ENCODE measurements around the gene ST6GALNAC5.
"Not testable (repeated sequence)": the region's sequence is repeated elsewhere in the genome, so short reads cannot be mapped to it uniquely, and the experiment has no call there.

Gene ST6GALNAC5

GRCh38 chr1:76955652-76956051 is 88.4 kb downstream of the ST6GALNAC5 start:
- no peak overlapping the region for H3K27ac ChIP-seq (ENCODE audit: low read length)
- H3K27me3 ChIP-seq (ENCODE audit: control insufficient read depth, insufficient read depth, low read length): no peaks in the 10 kb centered on the region
- H3K4me3 ChIP-seq (ENCODE audit: low read length): no peak overlapping the region
- H3K4me1 ChIP-seq (ENCODE audit: control insufficient read depth, insufficient read depth, low read length): no peaks in the 10 kb centered on the region
- no peaks in the 10 kb centered on the region for H3K9me3 ChIP-seq (ENCODE audit: control insufficient read depth, insufficient read depth, low read length)
- DNase-seq (ENCODE audit: low read depth, low spot score): no peak
- H3K36me3 ChIP-seq (ENCODE audit: control insufficient read depth, insufficient read depth, low read length): no peaks in the 10 kb centered on the region

- no peaks in the 10 kb centered on the region for H3K27me3 ChIP-seq (ENCODE audit: control insufficient read depth, insufficient read depth, low read length)
- no peaks in the 10 kb centered on the region for H3K4me1 ChIP-seq (ENCODE audit: control insufficient read depth, insufficient read depth, low read length)
- H3K27ac ChIP-seq (ENCODE audit: low read length): no peak overlapping the region
- WGBS (ENCODE audit: insufficient coverage, insufficient read length): no CpG with 5 or more reads among the region's 8 CpGs
- no peaks in the 10 kb centered on the region for H3K36me3 ChIP-seq (ENCODE audit: control insufficient read depth, insufficient read depth, low read length)
- no peaks in the 10 kb centered on the region for H3K9me3 ChIP-seq (ENCODE audit: control insufficient read depth, insufficient read depth, low read length)
- no peak overlapping the region for H3K4me3 ChIP-seq (ENCODE audit: low read length)
- DNase-seq (ENCODE audit: low read depth, low spot score): no peak
These were observed 90.7 kb downstream of the ST6GALNAC5 start for GRCh38 chr1:76957961-76958360.

- Histone ChIP-seq H3K27me3 (ENCODE audit: control insufficient read depth, insufficient read depth, low read length) (no peaks in the 10 kb centered on the region), H3K9me3 (ENCODE audit: control insufficient read depth, insufficient read depth, low read length) (no peaks in the 10 kb centered on the region), H3K4me1 (ENCODE audit: control insufficient read depth, insufficient read depth, low read length) (no peaks in the 10 kb centered on the region), H3K4me3 (ENCODE audit: low read length) (no peak overlapping the region), H3K36me3 (ENCODE audit: control insufficient read depth, insufficient read depth, low read length) (no peaks in the 10 kb centered on the region), H3K27ac (ENCODE audit: low read length) (no peak overlapping the region)
- no peak for DNase-seq (ENCODE audit: low read depth, low spot score)
- WGBS (ENCODE audit: insufficient coverage, insufficient read length): no CpG with 5 or more reads among the region's 4 CpGs
These were observed 91.5 kb downstream of the ST6GALNAC5 start for GRCh38 chr1:76958828-76959227.

- no peaks in the 10 kb centered on the region for H3K36me3 ChIP-seq (ENCODE audit: control insufficient read depth, insufficient read depth, low read length)
- H3K27ac ChIP-seq (ENCODE audit: low read length): no peak overlapping the region
- H3K4me1 ChIP-seq (ENCODE audit: control insufficient read depth, insufficient read depth, low read length): no peaks in the 10 kb centered on the region
- DNase-seq (ENCODE audit: low read depth, low spot score): no peak
- H3K4me3 ChIP-seq (ENCODE audit: low read length): no peak overlapping the region
- no peaks in the 10 kb centered on the region for H3K9me3 ChIP-seq (ENCODE audit: control insufficient read depth, insufficient read depth, low read length)
- no CpG with 5 or more reads among the region's 4 CpGs for WGBS (ENCODE audit: insufficient coverage, insufficient read length)
- H3K27me3 ChIP-seq (ENCODE audit: control insufficient read depth, insufficient read depth, low read length): no peaks in the 10 kb centered on the region
These were observed 92.3 kb downstream of the ST6GALNAC5 start for GRCh38 chr1:76959556-76959955.

GRCh38 chr1:76961181-76961819 is 94.0 kb downstream of the ST6GALNAC5 start:
- WGBS (ENCODE audit: insufficient coverage, insufficient read length): no CpG with 5 or more reads among the region's 6 CpGs
- H3K36me3 ChIP-seq (ENCODE audit: control insufficient read depth, insufficient read depth, low read length): no peaks in the 10 kb centered on the region
- DNase-seq (ENCODE audit: low read depth, low spot score): no peak
- no peaks in the 10 kb centered on the region for H3K9me3 ChIP-seq (ENCODE audit: control insufficient read depth, insufficient read depth, low read length)
- H3K4me3 ChIP-seq (ENCODE audit: low read length): no peak overlapping the region
- H3K27ac ChIP-seq (ENCODE audit: low read length): no peak overlapping the region
- H3K4me1 ChIP-seq (ENCODE audit: control insufficient read depth, insufficient read depth, low read length): no peaks in the 10 kb centered on the region
- no peaks in the 10 kb centered on the region for H3K27me3 ChIP-seq (ENCODE audit: control insufficient read depth, insufficient read depth, low read length)

- no peak overlapping the region for H3K27ac ChIP-seq (ENCODE audit: low read length)
- H3K4me1 ChIP-seq (ENCODE audit: control insufficient read depth, insufficient read depth, low read length): no peaks in the 10 kb centered on the region
- no peak for DNase-seq (ENCODE audit: low read depth, low spot score)
- no peaks in the 10 kb centered on the region for H3K36me3 ChIP-seq (ENCODE audit: control insufficient read depth, insufficient read depth, low read length)
- H3K27me3 ChIP-seq (ENCODE audit: control insufficient read depth, insufficient read depth, low read length): no peaks in the 10 kb centered on the region
- no peak overlapping the region for H3K4me3 ChIP-seq (ENCODE audit: low read length)
- H3K9me3 ChIP-seq (ENCODE audit: control insufficient read depth, insufficient read depth, low read length): no peaks in the 10 kb centered on the region
These were observed 94.5 kb downstream of the ST6GALNAC5 start for GRCh38 chr1:76961820-76962207.

- H3K4me1 ChIP-seq (ENCODE audit: control insufficient read depth, insufficient read depth, low read length); H3K27me3 ChIP-seq (ENCODE audit: control insufficient read depth, insufficient read depth, low read length); H3K36me3 ChIP-seq (ENCODE audit: control insufficient read depth, insufficient read depth, low read length); H3K27ac ChIP-seq (ENCODE audit: low read length); H3K9me3 ChIP-seq (ENCODE audit: control insufficient read depth, insufficient read depth, low read length); H3K4me3 ChIP-seq (ENCODE audit: low read length): not testable (repeated sequence)
- DNase-seq (ENCODE audit: low read depth, low spot score): peak; percentile 9
- WGBS (ENCODE audit: insufficient coverage, insufficient read length): no CpG with 5 or more reads among the region's 3 CpGs
These were observed 114.0 kb downstream of the ST6GALNAC5 start for GRCh38 chr1:76981267-76981666.

- Histone ChIP-seq H3K36me3 (ENCODE audit: control insufficient read depth, insufficient read depth, low read length) (no peaks in the 10 kb centered on the region), H3K4me3 (ENCODE audit: low read length) (no peak overlapping the region), H3K27ac (ENCODE audit: low read length) (no peak overlapping the region), H3K4me1 (ENCODE audit: control insufficient read depth, insufficient read depth, low read length) (no peaks in the 10 kb centered on the region), H3K27me3 (ENCODE audit: control insufficient read depth, insufficient read depth, low read length) (no peaks in the 10 kb centered on the region), H3K9me3 (ENCODE audit: control insufficient read depth, insufficient read depth, low read length) (no peaks in the 10 kb centered on the region)
- no peak for DNase-seq (ENCODE audit: low read depth, low spot score)
- whole genome bisulfite sequencing (ENCODE audit: insufficient coverage, insufficient read length): no CpG with 5 or more reads among the region's 2 CpGs
These were observed 122.7 kb downstream of the ST6GALNAC5 start for GRCh38 chr1:76989976-76990375.

GRCh38 chr1:76993036-76993435 is 125.8 kb downstream of the ST6GALNAC5 start:
- no peak for DNase-seq (ENCODE audit: low read depth, low spot score)
- Histone ChIP-seq H3K4me1 (ENCODE audit: control insufficient read depth, insufficient read depth, low read length) (no peaks in the 10 kb centered on the region), H3K4me3 (ENCODE audit: low read length) (no peak overlapping the region), H3K9me3 (ENCODE audit: control insufficient read depth, insufficient read depth, low read length) (no peaks in the 10 kb centered on the region), H3K27ac (ENCODE audit: low read length) (no peak overlapping the region), H3K27me3 (ENCODE audit: control insufficient read depth, insufficient read depth, low read length) (no peaks in the 10 kb centered on the region), H3K36me3 (ENCODE audit: control insufficient read depth, insufficient read depth, low read length) (no peaks in the 10 kb centered on the region)
- no CpG with 5 or more reads among the region's 1 CpG for WGBS (ENCODE audit: insufficient coverage, insufficient read length)

GRCh38 chr1:76998582-76999223 is 131.4 kb downstream of the ST6GALNAC5 start:
- no peaks in the 10 kb centered on the region for H3K9me3 ChIP-seq (ENCODE audit: control insufficient read depth, insufficient read depth, low read length)
- no peaks in the 10 kb centered on the region for H3K36me3 ChIP-seq (ENCODE audit: control insufficient read depth, insufficient read depth, low read length)
- no peaks in the 10 kb centered on the region for H3K27me3 ChIP-seq (ENCODE audit: control insufficient read depth, insufficient read depth, low read length)
- no peaks in the 10 kb centered on the region for H3K4me1 ChIP-seq (ENCODE audit: control insufficient read depth, insufficient read depth, low read length)
- no peak overlapping the region for H3K27ac ChIP-seq (ENCODE audit: low read length)
- no peak overlapping the region for H3K4me3 ChIP-seq (ENCODE audit: low read length)
- no CpG with 5 or more reads among the region's 4 CpGs for WGBS (ENCODE audit: insufficient coverage, insufficient read length)
- DNase-seq (ENCODE audit: low read depth, low spot score): no peak

GRCh38 chr1:77007675-77008074 is 140.4 kb downstream of the ST6GALNAC5 start:
- Histone ChIP-seq H3K36me3 (ENCODE audit: control insufficient read depth, insufficient read depth, low read length) (no peaks in the 10 kb centered on the region), H3K27ac (ENCODE audit: low read length) (no peak overlapping the region), H3K27me3 (ENCODE audit: control insufficient read depth, insufficient read depth, low read length) (no peaks in the 10 kb centered on the region), H3K9me3 (ENCODE audit: control insufficient read depth, insufficient read depth, low read length) (no peaks in the 10 kb centered on the region), H3K4me3 (ENCODE audit: low read length) (no peak overlapping the region), H3K4me1 (ENCODE audit: control insufficient read depth, insufficient read depth, low read length) (no peaks in the 10 kb centered on the region)
- no CpG with 5 or more reads among the region's 3 CpGs for WGBS (ENCODE audit: insufficient coverage, insufficient read length)
- DNase-seq (ENCODE audit: low read depth, low spot score): no peak
